HG03280 (cell line): ENCODE results near the gene FOXK1.

ENCODE experiments used
- ATAC-seq: cut with Tn5 transposase; IDR thresholded peaks from one replicate; pipeline ENCODE4 v1.9.1; 2021; ENCODE audit warnings: mild to moderate bottlenecking, moderate library complexity; ENCODE audit not compliant: unreplicated experiment

FOXK1 gene

DNA sequence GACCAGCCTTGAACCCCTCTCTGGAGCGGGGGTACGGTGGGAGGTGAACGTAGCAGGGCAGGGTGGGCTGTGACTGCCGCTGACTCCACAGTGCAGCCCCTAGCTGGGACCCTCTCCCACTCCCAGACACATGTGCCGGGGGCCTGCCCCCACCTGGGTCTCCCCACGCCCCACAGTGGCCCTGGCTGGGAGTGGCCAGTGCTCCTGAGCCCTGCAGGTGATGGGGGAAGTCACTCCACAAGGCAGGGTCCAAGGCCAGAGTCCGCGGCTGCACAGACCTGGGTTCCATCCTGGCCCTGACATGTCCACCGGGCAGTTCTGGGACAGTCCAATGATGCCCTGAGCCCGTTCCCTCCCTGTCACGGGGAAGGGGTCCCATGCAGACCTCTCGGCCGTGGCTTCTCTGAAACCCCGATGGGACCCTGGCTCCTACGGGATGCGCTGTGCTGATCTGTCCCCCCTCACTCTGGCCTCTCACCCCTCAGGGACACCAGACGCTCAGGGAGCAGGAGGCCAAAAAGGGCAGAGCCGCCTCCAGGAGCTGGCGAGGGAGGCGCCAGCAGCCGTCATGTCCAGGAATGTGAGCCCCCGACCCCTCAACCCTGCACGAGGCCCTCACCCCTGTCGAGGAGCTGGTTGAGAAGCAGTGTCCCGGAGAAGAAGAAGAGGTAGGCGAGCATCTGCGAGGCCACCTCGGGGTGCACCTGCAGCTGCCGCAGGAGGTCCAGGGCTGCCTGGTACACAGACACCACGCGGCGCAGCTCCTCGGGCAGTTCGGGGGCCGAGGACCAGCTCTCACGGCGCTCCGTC lies 133.7 kb downstream of the FOXK1 start:
- ATAC-seq: no peak

DNA sequence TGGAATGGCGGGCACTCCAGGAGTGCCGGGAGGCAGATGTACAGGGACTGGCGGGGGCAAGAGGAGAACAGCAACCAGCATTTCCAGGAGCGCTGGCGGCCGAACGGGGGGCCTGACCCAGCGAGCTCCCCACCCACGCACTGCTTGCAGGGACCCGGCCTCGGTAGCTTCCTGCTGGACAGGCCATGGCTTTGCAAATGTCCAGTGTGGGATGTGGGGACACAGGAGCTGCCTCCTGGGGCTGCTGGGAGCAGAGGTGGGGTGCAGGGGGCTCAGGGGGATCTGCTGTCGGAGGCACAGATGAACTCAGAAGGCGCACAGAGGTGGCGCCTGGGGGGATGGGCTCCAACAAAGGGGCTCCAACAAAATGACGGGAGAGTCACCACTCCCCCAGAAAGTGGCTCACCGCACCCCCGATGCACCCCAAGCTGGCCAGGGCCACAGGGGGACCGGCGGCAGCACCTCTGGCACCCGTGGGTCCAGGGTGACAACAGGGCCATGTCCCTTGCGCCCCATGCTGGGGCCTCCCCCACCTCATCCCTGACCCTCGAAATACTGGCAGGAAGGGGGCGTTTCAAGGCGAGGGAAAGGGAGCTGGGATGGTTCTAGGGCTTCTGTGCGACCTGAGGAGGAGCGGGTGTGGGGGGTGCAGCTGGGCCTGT lies 134.5 kb downstream of the FOXK1 start:
- no peak for ATAC-seq

DNA sequence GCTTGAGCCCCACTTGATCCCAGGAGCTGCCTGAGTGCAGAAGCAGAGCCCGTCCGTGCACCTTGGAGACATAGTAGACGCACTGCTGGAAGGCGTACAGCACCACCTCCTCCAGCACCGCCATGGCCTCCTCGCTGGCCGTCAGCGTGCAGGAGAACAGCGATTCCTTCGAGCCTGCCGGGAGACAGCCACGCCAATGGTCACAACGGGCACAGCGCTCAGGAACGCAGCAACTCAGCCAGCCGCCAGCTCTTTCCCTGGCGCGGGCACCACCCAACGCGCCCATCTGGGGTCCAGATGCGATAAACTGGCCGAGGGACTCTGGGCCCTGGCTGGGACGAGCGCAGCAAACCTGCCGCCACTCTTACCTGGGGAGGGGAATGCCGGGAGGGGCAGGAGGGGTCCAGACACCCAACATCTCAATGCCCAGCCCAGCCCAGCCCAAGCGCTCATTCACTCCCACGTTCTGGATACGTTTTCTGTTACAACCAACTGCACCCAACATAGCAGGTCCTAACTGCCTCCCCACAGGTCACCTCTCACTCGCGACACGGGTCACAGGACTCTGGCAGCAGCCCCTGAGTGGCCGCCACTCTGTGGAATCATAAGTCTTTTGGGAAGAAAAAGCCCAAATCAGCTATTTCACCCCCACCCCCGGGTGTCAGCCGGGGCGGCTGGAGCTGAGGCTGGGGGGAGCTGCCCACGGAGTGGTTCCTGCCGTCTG lies 135.2 kb downstream of the FOXK1 start:
- no peak for ATAC-seq

DNA sequence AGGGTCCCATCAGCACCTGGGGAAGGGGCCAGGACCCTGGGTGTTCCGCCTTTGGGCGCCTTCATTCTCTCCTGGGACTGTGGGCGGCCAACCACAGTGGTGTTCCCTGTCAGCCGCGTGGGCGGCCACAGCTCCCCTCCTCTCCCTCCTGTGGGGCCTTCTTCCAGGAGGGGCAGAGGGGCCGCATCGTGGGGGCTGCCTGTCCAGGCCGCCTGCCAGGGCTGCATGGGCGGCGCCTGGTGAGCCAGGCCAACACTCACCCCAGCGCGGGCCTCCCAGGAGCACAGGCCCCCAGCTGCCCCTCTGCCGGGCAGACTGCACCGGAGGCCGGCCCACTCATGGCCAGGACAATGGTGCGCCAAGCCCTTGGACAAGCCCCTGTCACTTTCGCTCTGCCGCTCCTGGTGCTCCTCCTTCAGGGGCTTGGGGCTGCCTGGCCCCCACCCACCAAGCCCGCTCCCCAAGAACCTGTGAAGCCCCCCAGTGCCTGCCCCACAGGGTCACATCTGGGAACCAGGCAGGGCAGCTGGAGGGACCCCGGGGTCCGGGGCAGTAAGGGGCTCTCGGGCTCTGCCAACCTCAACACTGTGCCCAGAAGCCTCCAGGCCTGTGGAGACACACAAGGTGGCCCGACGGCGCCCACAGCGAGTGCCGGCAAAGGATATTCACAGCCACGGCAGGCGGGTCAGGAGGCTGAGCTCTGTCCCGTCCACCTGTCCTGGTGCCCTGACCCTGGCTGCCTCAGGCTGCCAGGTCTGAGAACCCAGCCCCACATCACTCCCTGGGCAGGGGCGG lies 136.1 kb downstream of the FOXK1 start:
- ATAC-seq: no peak

DNA sequence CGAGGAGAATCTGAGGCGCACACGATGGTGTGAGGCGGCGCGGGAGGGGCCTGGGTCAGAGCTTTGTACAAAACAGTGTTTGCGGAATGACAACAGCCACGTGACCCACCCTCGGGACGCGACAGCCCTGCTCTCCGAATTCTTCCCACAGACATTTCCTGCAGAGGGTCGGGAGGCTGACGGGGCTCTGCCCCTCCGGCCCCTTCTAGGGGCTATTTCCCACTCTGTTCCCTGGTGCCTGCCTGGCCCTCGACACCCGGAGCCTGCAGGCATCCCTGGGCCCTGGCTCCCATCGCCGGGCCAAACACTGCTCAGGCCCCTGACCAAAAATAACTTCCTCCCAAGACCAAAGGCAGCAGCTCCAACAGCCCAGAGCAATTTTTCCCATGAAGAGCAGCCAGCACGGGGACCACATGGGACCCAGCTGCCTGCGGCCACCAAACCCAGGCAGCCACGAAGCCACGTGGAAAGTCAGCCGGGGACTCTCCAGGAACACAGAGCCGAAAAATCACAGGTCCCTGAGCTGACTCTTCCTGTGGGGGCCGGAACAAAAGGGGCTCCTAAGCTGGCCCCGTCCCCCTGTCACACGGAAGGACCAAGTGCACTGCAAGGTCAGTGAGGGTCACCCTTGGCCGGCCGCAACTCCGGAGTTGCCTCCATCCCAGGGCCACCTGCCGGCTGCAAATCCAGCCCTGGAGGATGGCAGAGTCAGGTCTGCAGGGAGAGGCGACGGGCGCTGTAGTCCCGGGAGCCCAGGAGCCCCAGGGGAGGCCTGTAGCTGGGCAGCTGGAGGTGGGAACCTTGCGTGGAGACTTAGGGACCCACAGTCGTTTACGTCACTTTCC lies 137.7 kb downstream of the FOXK1 start:
- ATAC-seq: no peak

- ATAC-seq: no peak
These were observed 138.4 kb downstream of the FOXK1 start for GRCh38 chr7:4820405-4820966.
